A172 (cell line): Measurements from ENCODE around the gene MAPK8IP3. TPM values are rescaled to one million over a fixed set of nuclear protein-coding genes. Genes with fewer than 3 reads are reported as not detected.

Experiments
- DNase-seq: peaks from one replicate; pipeline ENCODE4 v3.0.0-alpha.2; 2015; ENCODE audit warnings: low spot score
- total RNA-seq: library from RNA; depleted of rRNA; stranded (reverse); fragments of >200 nt; shearing (Covaris generic); gene quantifications from 2 replicates; pipeline ENCODE4 v1.2.3, GENCODE V29; 2014; rRNA removed

The MAPK8IP3 gene
- total RNA-seq, 1 experiment from 2014 or later = 26.0 TPM

GRCh38 chr16:1809281-1809801 lies 103.3 kb downstream of the MAPK8IP3 start:
- DNase-seq = no peak

GRCh38 chr16:1810106-1810505 lies 104.1 kb downstream of the MAPK8IP3 start:
- DNase-seq = no peak

- no peak for DNase-seq
Observed at GRCh38 chr16:1810536-1810935, 104.5 kb downstream of the MAPK8IP3 start.

- peak; percentile 69 for DNase-seq
Observed at GRCh38 chr16:1812732-1813163, 106.8 kb downstream of the MAPK8IP3 start.

GRCh38 chr16:1815461-1815860 lies 109.5 kb downstream of the MAPK8IP3 start:
- DNase-seq = no peak

GRCh38 chr16:1816396-1817275 lies 110.6 kb downstream of the MAPK8IP3 start:
- no peak for DNase-seq

- no peak for DNase-seq
Observed at GRCh38 chr16:1817276-1817589, 111.2 kb downstream of the MAPK8IP3 start.

- DNase-seq = no peak
Observed at GRCh38 chr16:1817716-1818115, 111.7 kb downstream of the MAPK8IP3 start.

- DNase-seq = no peak
Observed at GRCh38 chr16:1818204-1818872, 112.3 kb downstream of the MAPK8IP3 start.

- DNase-seq = no peak
Observed at GRCh38 chr16:1818873-1819525, 113.0 kb downstream of the MAPK8IP3 start.

GRCh38 chr16:1819611-1820010 lies 113.6 kb downstream of the MAPK8IP3 start:
- DNase-seq = no peak

Other genes with a start within 250 kb of the MAPK8IP3 start
- 79.9 and 86.3 TPM in 2 replicates for gene CLCN7, start 231.2 kb upstream of the MAPK8IP3 start, total RNA-seq
- gene PTX4, start 217.3 kb upstream of the MAPK8IP3 start, total RNA-seq = not detected in 2 replicates
- gene TELO2, start 212.8 kb upstream of the MAPK8IP3 start, total RNA-seq = 20.9 and 28.8 TPM in 2 replicates
- 0.17 TPM in 1 of 2 replicates, not detected in the other for gene TMEM204, start 172.5 kb upstream of the MAPK8IP3 start, total RNA-seq
- gene IFT140, start 94.1 kb upstream of the MAPK8IP3 start, total RNA-seq = 9.7 and 15.6 TPM in 2 replicates
- gene CRAMP1, start 93.8 kb upstream of the MAPK8IP3 start, total RNA-seq = 7.0 and 8.1 TPM in 2 replicates
- 120 and 149 TPM in 2 replicates for gene JPT2, start 27.9 kb upstream of the MAPK8IP3 start, total RNA-seq
- gene NME3, start 65.3 kb downstream of the MAPK8IP3 start, total RNA-seq = 1.3 and 4.6 TPM in 2 replicates
- gene EME2, start 66.6 kb downstream of the MAPK8IP3 start, total RNA-seq = 7.8 and 15.8 TPM in 2 replicates
- 208 and 223 TPM in 2 replicates for gene MRPS34, start 66.9 kb downstream of the MAPK8IP3 start, total RNA-seq
- 36.7 and 37.9 TPM in 2 replicates for gene SPSB3, start 76.4 kb downstream of the MAPK8IP3 start, total RNA-seq
- gene NUBP2, start 76.8 kb downstream of the MAPK8IP3 start, total RNA-seq = 161 and 195 TPM in 2 replicates
- not detected in 2 replicates for gene IGFALS, start 87.5 kb downstream of the MAPK8IP3 start, total RNA-seq
- gene HAGH, start 120.6 kb downstream of the MAPK8IP3 start, total RNA-seq = 85.2 and 163 TPM in 2 replicates
- gene FAHD1, start 121.0 kb downstream of the MAPK8IP3 start, total RNA-seq = 77.1 and 89.7 TPM in 2 replicates
- 0.38 TPM in 1 of 2 replicates, not detected in the other for gene MEIOB, start 166.0 kb downstream of the MAPK8IP3 start, total RNA-seq
- gene HS3ST6, start 212.2 kb downstream of the MAPK8IP3 start, total RNA-seq = not detected in 2 replicates
- 15.6 and 22.5 TPM in 2 replicates for gene MSRB1, start 237.0 kb downstream of the MAPK8IP3 start, total RNA-seq
- gene RPL3L, start 248.5 kb downstream of the MAPK8IP3 start, total RNA-seq = 0.67 TPM in 1 of 2 replicates, not detected in the other